ENCODE results near the gene PSENEN. TPM values are rescaled to one million over a fixed set of nuclear protein-coding genes. Genes with fewer than 3 reads are reported as not detected.

The PSENEN gene
- total and polyA plus RNA-seq, 2 of the 8 experiments (the other 6 are each of a cell fraction or from before 2014, with no cell fraction given), result 66.7 to 75.3 TPM

DNA sequence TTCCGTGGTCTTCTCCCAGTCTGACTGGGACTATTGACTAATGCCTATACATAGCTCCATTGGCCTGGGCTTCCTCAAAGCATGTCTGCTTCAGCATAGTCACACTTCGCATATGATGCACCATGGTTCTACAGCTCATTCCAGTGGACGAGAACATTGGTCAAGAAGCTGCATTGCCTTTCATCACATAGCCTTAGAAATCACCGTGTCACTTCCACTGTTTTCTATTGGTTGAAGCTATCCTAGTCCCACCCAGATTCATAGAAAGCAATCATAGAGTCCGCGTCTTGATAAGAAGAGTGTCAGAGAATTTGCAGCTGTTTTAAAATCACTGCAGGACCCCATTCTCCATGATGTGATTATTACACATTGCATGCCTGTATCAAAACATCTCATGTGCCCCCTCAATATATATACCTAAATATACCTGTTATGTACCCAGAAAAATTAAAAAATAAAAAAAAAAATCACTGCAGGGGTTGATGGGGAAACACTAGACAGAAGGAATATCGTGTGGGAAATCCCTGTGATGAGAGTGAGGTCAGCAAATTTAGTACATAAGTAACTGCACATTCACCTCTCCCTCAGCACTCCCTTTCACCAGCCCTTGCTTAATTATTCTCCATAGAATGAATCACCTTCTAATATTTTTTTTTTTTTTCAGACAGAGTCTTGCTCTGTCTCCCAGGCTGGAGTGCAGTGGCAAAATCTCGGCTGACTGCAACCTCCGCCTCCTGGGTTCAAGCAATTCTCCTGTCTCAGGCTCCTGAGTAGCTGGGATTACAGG lies 27.8 kb downstream of the PSENEN start:
- ChIA-PET POLR2A (ENCODE audit: partially characterized antibody) (interaction anchor here (0.7 to 1.8 kb wide), 10 partner anchors 8 to 85 kb away, joined by 3 to 9 read pairs (median 4); partner anchors contain the start of genes HSPB6, KMT2B and LIN37), CTCF (ENCODE audit: partially characterized antibody) (interaction anchor here (0.7 to 1.0 kb wide), 4 partner anchors 13 to 268 kb away, joined by 3 to 4 read pairs (median 4); no protein-coding TSS in a partner anchor)
- no peak for FAIRE-seq

More for the DNA sequence above, 27.8 kb downstream of the PSENEN start:
- H2BK15ac ChIP-seq (ENCODE audit: low read length), result no peak overlapping the region
- no peaks in the 10 kb centered on the region for H3K9me3 ChIP-seq (ENCODE audit: insufficient read depth in 2 of 2, low read depth in 1 of 2, low read length in 1 of 2)
- H3K4ac ChIP-seq (replicated peaks; ENCODE audit: insufficient read length, low read depth, low read length), result no peak overlapping the region
- H3K23me2 ChIP-seq (ENCODE audit: low read depth, low read length), result peaks cover 4% of the 10 kb centered on the region; the same call in 1 of the 2 replicates
- H2BK5ac ChIP-seq (ENCODE audit: low read depth, low read length), result no peak overlapping the region
- no peak overlapping the region for H2AK5ac ChIP-seq (ENCODE audit: low read depth, low read length)
- H3K18ac ChIP-seq (ENCODE audit: extremely low read depth, low read length), result no peak overlapping the region
- H3K79me1 ChIP-seq (ENCODE audit: low read depth, low read length), result no peaks in the 10 kb centered on the region; the same call in 1 of the 2 replicates
- H3K23ac ChIP-seq (ENCODE audit: insufficient read length), result no peak overlapping the region
- no peak overlapping the region for H2BK12ac ChIP-seq (ENCODE audit: low read depth, low read length)
- H2BK20ac ChIP-seq (ENCODE audit: low read length), result no peak overlapping the region
- H3K4me1 ChIP-seq (replicated peaks in 1 of 4; ENCODE audit: control insufficient read depth in 3 of 4, insufficient read depth in 4 of 4, low read length in 3 of 4), result peaks cover 0 to 21% (median 17%) of the 10 kb centered on the region in 4 experiments; a peak in 6 of 7 replicates
- H3K27ac ChIP-seq (ENCODE audit: low read depth, low read length), result no peak overlapping the region
- no peak overlapping the region for H3K4me3 ChIP-seq (ENCODE audit: extremely low read depth in 1 of 4, insufficient read depth in 2 of 4, low read depth in 3 of 4, low read length in 4 of 4)
- no peak overlapping the region for H4K8ac ChIP-seq (ENCODE audit: extremely low read depth, insufficient read depth, low read length)
- no peak overlapping the region for H2AFZ ChIP-seq (ENCODE audit: low read length)
- 85% methylated on average over 9 of the region's 9 CpGs; no CpG with 5 or more reads in 1 of the 2 experiments for WGBS, 2 experiments (ENCODE audit: extremely low coverage in 1 of 2, insufficient coverage in 1 of 2, insufficient read length in 1 of 2, insufficient replicate concordance in 2 of 2, low coverage in 1 of 2, low lambda C conversion rate in 2 of 2, missing lambda C conversion rate in 1 of 2)
- H3K27me3 ChIP-seq (replicated peaks in 1 of 4; ENCODE audit: control insufficient read depth in 3 of 4, extremely low read depth in 1 of 4, insufficient read depth in 3 of 4, low read length in 3 of 4), result peaks cover 0 to 8% (median 7%) of the 10 kb centered on the region in 4 experiments; a peak in 3 of 7 replicates
- no peak overlapping the region for H3K14ac ChIP-seq (ENCODE audit: insufficient read length)
- H4K20me1 ChIP-seq (replicated peaks in 1 of 2; ENCODE audit: control insufficient read depth in 1 of 2, insufficient read depth in 2 of 2, low read length in 2 of 2), result peaks cover 0 to 5% of the 10 kb centered on the region in 2 experiments
- no peak overlapping the region for H4K5ac ChIP-seq (ENCODE audit: insufficient read length, low read depth, low read length)
- no peak overlapping the region for H3K9ac ChIP-seq (replicated peaks in 1 of 4; ENCODE audit: extremely low read depth in 1 of 4, low read depth in 3 of 4, low read length in 3 of 4)
- no peaks in the 10 kb centered on the region for H3K79me2 ChIP-seq (ENCODE audit: control insufficient read depth in 1 of 2, insufficient read depth in 2 of 2, low read length in 2 of 2)
- no peak overlapping the region for H3K4me2 ChIP-seq (ENCODE audit: insufficient read depth in 1 of 2, low read depth in 2 of 2, low read length in 2 of 2)
- peaks cover 0 to 3% (median 0%) of the 10 kb centered on the region in 4 experiments; a peak in 1 of 8 replicates for H3K36me3 ChIP-seq (ENCODE audit: control insufficient read depth in 2 of 4, insufficient read depth in 4 of 4, low read length in 3 of 4)
- no peak overlapping the region for H2BK120ac ChIP-seq (replicated peaks; ENCODE audit: low read depth, low read length)
- H4K91ac ChIP-seq (replicated peaks; ENCODE audit: insufficient read length, low read length), result no peak overlapping the region
- DNase-seq (ENCODE audit: low read depth in 1 of 2, low spot score in 2 of 2), result no peak
- no peak overlapping the region for H3K56ac ChIP-seq (replicated peaks; ENCODE audit: insufficient read length, low read depth, low read length)

Data from H1 (cell line).